DOHH2 (cell line): Measurements from ENCODE around the gene PTPRN2.

ENCODE experiments used
- H3F3A ChIP-seq: fragments of 200-600 bp; sonication (generic), shearing (Covaris generic); 2 replicates; pipeline ENCODE4 v1.6.0; 2016; ENCODE audit warnings: antibody characterized with exemption, mild to moderate bottlenecking; ENCODE audit not compliant: control insufficient read depth, insufficient read depth
- H3K27ac ChIP-seq: fragments of 200-600 bp; sonication (generic); 2 replicates; pipeline ENCODE4 v1.5.1; 2014; ENCODE audit warnings: low read depth, mild to moderate bottlenecking, low read length, moderate library complexity
- H3K27me3 ChIP-seq: fragments of 200-600 bp; sonication (generic); 2 replicates; pipeline ENCODE4 v1.6.1; 2014; ENCODE audit warnings: mild to moderate bottlenecking, low read length, mixed read lengths; ENCODE audit not compliant: control insufficient read depth
- H3K36me3 ChIP-seq: fragments of 200-600 bp; sonication (generic); 2 replicates; pipeline ENCODE4 v1.6.1; 2014; ENCODE audit warnings: mild to moderate bottlenecking, low read length, moderate library complexity, mixed read lengths; ENCODE audit not compliant: control insufficient read depth
- H3K4me1 ChIP-seq: fragments of 200-600 bp; sonication (generic); 2 replicates; pipeline ENCODE4 v1.6.1; 2014; ENCODE audit warnings: mild to moderate bottlenecking, low read length, mixed read lengths; ENCODE audit not compliant: control insufficient read depth
- H3K4me2 ChIP-seq: fragments of 200-600 bp; sonication (generic); 2 replicates; pipeline ENCODE4 v1.6.0; 2014; ENCODE audit warnings: mild to moderate bottlenecking, low read length, moderate library complexity
- H3K4me3 ChIP-seq: fragments of 200-600 bp; sonication (generic); 2 replicates; pipeline ENCODE4 v1.5.1; 2014; ENCODE audit warnings: mild to moderate bottlenecking, low read length, mixed read lengths
- H3K79me2 ChIP-seq: fragments of 200-600 bp; sonication (generic); 2 replicates; pipeline ENCODE4 v1.6.1; 2014; ENCODE audit warnings: mild to moderate bottlenecking, low read length, mixed read lengths; ENCODE audit not compliant: control insufficient read depth
- H3K9me2 ChIP-seq: fragments of 200-600 bp; sonication (generic); replicated peaks from 2 replicates; pipeline ENCODE4 v1.6.1; 2014; ENCODE audit warnings: mild to moderate bottlenecking, low read length, mixed read lengths; ENCODE audit not compliant: control insufficient read depth
- H3K9me3 ChIP-seq: fragments of 200-600 bp; sonication (generic); 2 replicates; pipeline ENCODE4 v1.6.1; 2014; ENCODE audit warnings: antibody characterized with exemption, low read length, mixed read lengths; ENCODE audit not compliant: control insufficient read depth, insufficient read depth
- H4K20me1 ChIP-seq: fragments of 200-600 bp; sonication (generic); 2 replicates; pipeline ENCODE4 v1.6.0; 2014; ENCODE audit warnings: low read depth, mild to moderate bottlenecking, antibody characterized with exemption, low read length, moderate library complexity; ENCODE audit not compliant: control insufficient read depth, insufficient read depth
- CTCF ChIP-seq: fragments of 200-600 bp; sonication (generic); IDR thresholded peaks from one replicate; pipeline ENCODE4 v1.5.1; 2014; ENCODE audit warnings: antibody characterized with exemption, mild to moderate bottlenecking, low read depth, low read length; ENCODE audit not compliant: poor library complexity, severe bottlenecking
- EZH2phosphoT487 ChIP-seq: fragments of 200-600 bp; sonication (generic); IDR thresholded peaks from 2 replicates; pipeline ENCODE4 v1.6.1; 2017; ENCODE audit warnings: borderline replicate concordance, mild to moderate bottlenecking, antibody characterized with exemption, low read length, moderate library complexity, mixed read lengths

Gene PTPRN2

GRCh38 chr7:158396982-158397862 is 190.4 kb downstream of the PTPRN2 start:
- no peaks in the 10 kb centered on the region for H3K27me3 ChIP-seq
- H3K36me3 ChIP-seq, result no peaks in the 10 kb centered on the region
- H3K4me2 ChIP-seq, result no peak overlapping the region
- peaks cover 10% of the 10 kb centered on the region; the same call in 1 of the 2 replicates for H3K9me3 ChIP-seq
- no peaks in the 10 kb centered on the region for H3F3A ChIP-seq
- no peaks in the 10 kb centered on the region for H4K20me1 ChIP-seq
- H3K79me2 ChIP-seq, result no peaks in the 10 kb centered on the region
- no peak overlapping the region for H3K4me3 ChIP-seq
- no peak overlapping the region for H3K27ac ChIP-seq
- H3K9me2 ChIP-seq, result no peaks in the 10 kb centered on the region
- H3K4me1 ChIP-seq, result no peaks in the 10 kb centered on the region
- TF ChIP-seq CTCF, result no peak
- no peak for TF ChIP-seq EZH2phosphoT487

GRCh38 chr7:158396301-158396905 is 191.2 kb downstream of the PTPRN2 start:
- Histone ChIP-seq H3K27ac (no peak overlapping the region), H3F3A (no peaks in the 10 kb centered on the region), H3K9me3 (peaks cover 13% of the 10 kb centered on the region), H3K4me1 (no peaks in the 10 kb centered on the region), H3K79me2 (no peaks in the 10 kb centered on the region), H3K4me3 (no peak overlapping the region), H3K4me2 (no peak overlapping the region), H3K27me3 (no peaks in the 10 kb centered on the region), H3K36me3 (no peaks in the 10 kb centered on the region), H4K20me1 (no peaks in the 10 kb centered on the region), H3K9me2 (no peaks in the 10 kb centered on the region)
- no peak for TF ChIP-seq CTCF
- TF ChIP-seq EZH2phosphoT487, result no peak

- H3K9me3 ChIP-seq, result peaks cover 13% of the 10 kb centered on the region
- H3K36me3 ChIP-seq, result no peaks in the 10 kb centered on the region
- H3K27me3 ChIP-seq, result no peaks in the 10 kb centered on the region
- no peak overlapping the region for H3K4me2 ChIP-seq
- no peaks in the 10 kb centered on the region for H3K79me2 ChIP-seq
- H4K20me1 ChIP-seq, result no peaks in the 10 kb centered on the region
- no peaks in the 10 kb centered on the region for H3K4me1 ChIP-seq
- no peaks in the 10 kb centered on the region for H3K9me2 ChIP-seq
- no peak overlapping the region for H3K27ac ChIP-seq
- H3F3A ChIP-seq, result no peaks in the 10 kb centered on the region
- no peak overlapping the region for H3K4me3 ChIP-seq
- TF ChIP-seq CTCF (no peak), EZH2phosphoT487 (no peak)
These were observed 191.8 kb downstream of the PTPRN2 start for GRCh38 chr7:158395780-158396278.
